SIG-M5 treated with dmso at 0.1 percent for 504 hours (cell line): ENCODE data around the gene ANG.
"Not testable (repeated sequence)": the region's sequence is repeated elsewhere in the genome, so short reads cannot be mapped to it uniquely, and the experiment has no call there.

ENCODE experiments used
- DNase-seq: peaks from one replicate; lab custom pipeline; 2025; ENCODE audit not compliant: unreplicated experiment; lab: John Stamatoyannopoulos, UW

ANG gene

DNA sequence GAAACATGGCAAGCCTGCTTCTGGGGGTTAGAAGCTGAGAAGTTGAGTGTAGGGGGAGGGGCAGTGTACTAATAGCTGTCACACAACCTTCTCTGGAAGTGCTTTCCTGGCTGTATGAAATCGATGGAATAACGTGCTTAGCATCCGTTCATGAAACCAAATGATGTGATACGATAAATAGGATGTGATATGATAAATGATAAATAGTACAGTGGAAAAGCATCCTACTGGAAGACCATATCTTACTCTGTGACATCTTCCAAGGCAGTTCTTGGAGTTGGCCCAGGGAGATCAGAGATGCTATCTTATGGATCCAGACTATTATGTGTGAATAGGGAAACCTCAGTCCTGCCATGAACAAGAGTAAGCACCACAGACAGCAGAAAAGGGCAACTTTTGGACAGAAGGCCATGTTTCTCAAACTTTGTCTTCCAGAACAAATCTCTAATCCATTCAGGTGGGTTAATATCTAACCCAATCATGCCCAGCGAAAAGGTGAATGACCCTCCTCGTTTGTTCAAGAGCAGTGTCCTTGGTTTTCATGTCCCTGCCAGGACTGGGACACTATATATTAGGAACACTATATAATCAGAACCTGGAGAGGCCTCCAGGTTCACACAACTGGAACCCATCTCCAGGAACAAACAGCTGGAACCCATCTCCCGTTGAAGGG is at the start of gene ANG:
Gene ANG, plus strand, starts transcription at position 598 of the 673 bp plus-strand sequence. CDS start 4,801 bp downstream, outside the sequence.
- no peak for DNase-seq

GRCh38 chr14:20641591-20641990 is 47.0 kb upstream of the ANG start, which contains the start of gene OR6S1:
TSS of gene OR6S1 (minus strand) at chr14:20641691. CDS start at chr14:20641691, 0 bp downstream.
- DNase-seq, result no peak

DNA sequence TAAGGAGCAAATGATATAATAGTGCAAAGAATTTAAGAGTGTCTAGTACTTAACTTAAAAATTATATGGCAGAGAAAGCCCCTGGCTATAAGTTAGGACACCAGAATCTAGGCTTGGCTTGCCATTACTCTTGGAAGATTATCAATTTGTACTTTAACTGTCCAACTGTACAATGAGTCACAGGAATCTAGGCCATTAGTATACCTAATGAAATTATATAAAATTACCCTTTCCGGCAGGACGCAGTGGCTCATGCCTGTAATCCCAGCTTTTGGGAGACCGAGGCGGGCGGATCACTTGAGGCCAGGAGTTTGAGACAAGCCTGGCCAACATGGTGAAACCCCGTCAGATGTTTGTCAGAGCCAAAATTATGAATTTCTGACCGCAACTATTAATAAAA is 46.4 kb upstream of the ANG start:
- DNase-seq, result no peak

DNA sequence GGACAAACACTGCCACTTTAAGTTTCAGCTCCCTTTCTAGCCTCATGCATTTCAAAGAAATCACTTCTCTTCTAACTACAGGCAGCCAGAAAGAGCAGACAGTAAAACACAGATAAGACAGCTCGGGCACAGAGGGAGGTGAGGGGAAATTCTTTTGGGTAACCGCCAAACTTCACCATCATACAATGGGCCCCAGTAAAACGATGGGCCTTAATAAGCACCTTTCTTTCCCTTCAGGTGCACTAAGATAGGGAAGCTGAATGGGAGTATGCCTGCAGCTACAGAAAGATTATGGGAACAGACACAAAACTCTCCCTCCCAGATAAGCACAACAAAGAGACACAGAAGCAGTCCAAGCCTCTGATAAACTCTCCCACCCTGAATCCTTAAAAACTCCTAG is 45.8 kb upstream of the ANG start:
- not testable (repeated sequence) for DNase-seq

DNA sequence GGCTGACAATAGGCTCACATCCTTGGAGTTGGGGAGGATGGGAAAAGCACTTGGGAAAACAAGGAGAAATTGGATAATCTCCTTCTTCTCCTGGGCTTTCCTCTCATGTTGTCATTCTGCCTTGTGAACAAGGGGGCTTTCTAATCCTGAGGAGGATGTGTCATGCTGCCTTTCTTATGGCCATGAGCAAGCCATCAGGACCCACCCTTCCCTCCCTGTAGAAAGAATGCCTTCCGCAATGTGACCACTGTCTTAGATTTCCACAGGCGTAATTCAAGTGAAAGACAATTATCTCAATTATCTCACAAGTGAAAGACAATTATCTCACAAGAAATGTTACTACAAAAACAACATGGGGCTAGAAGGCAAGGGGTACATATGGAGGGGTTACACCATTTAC is 44.0 kb upstream of the ANG start:
- DNase-seq, result no peak

DNA sequence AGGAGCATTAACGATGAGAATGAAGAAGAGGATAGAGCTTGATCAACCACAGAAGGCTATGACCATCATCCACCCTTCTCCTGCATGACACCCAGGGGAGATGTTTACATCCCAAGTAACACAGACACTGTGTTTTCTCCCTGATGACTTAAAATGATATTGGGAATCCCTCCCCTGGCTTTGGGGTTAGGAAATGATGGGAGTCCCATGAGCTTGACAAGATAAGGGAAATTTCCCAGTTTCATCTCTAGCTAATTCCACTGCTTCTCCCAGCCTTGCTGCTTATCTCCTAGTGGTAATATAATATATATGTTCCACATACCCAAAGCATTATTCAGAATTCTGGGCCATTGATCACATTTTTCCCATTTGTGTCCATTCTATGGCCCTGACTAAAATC is 43.1 kb upstream of the ANG start:
- DNase-seq, result no peak

DNA sequence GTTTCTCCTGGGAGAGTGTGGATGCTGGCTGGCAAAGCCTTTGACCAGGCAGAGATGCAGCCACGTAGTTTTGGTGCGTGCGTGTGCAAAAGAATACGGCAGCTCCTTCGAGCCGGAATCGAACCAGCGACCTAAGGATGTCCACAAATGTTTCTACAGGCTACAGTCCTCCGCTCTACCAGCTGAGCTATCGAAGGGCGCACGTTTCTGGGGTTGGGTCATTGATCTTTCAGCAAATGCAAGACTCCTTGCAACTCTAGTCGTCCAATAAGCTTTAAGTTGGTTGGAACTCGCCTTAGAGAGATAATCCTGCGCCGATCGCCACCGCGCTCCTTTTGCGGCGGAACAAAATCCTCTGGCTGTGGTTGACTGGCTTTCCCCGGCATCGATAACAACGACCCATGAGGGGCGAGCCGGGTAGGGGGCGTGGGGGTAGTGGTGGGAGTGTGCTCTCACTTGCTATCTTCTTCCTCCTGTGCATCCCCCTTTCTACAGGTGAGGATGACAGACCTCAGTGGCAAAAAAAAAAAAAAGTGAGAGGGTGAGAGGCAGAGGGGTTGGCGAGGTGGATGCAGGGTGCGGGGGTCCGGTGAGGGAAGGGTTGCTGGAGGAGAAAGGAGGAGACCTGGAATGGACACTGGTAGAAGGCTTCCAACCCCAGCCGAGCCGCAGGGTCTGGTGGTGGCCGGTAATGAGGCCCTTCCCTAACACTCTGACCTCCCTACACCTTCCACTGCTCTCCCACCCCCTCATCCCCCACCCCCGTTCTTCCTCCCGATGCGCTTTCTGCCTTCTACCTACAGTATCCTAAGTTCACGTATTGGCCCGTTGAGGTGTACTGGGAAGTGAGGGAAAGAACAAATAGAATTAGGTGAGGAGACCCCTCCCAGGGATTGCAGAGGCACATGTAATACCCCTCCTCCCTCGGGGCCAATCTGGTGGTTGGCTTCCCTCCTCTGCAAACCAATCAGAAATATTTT is 35.3 kb upstream of the ANG start:
- no peak for DNase-seq

GRCh38 chr14:20655851-20656250 is 32.7 kb upstream of the ANG start:
- no peak for DNase-seq

- no peak for DNase-seq
Measured at GRCh38 chr14:20656274-20656673, 32.3 kb upstream of the ANG start.

- DNase-seq, result peak; percentile 51
Measured at GRCh38 chr14:20657216-20658211, 31.1 kb upstream of the ANG start.

- no peak for DNase-seq
Measured at GRCh38 chr14:20658246-20658645, 30.3 kb upstream of the ANG start.

DNA sequence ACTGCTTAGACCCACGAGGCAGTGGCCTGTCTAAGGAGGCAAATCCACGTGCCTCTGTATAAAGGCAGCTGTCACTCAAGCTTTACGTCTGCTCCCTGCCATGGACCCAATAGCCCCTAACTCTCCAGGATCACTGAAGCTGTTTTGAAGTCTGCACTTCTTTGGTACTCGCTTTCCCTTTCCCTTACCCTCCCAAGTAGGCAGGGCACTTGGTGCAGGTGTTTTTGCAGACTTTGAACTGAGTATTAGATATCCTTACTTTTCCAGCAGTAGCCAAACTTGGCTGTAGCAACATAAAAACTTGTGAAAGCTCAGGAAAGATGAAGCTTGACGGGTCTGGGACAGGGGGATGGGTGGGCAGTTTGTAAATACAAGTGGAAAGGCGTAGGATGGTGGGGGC is 29.2 kb upstream of the ANG start:
- DNase-seq, result no peak

- no peak for DNase-seq
Measured at GRCh38 chr14:20659813-20660395, 28.7 kb upstream of the ANG start.

DNA sequence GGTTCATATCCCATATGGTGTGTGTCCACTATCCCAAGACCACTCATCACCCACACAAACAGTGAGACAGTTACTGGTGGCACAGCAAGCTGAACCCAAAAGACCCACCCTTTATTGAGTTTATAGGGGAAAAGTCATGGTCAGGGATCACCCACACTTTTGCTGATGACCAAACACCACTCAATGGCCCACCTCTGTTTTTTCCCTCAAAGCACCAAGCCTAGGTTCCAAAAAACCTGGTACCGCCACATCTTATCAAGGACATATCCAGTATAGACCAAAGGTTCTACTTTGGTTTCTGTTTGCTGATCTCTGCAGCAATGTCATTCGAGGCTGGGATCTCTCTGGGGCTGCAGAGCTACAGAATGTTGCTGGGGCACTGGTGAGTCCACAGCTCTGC is 27.4 kb upstream of the ANG start:
- DNase-seq, result no peak

DNA sequence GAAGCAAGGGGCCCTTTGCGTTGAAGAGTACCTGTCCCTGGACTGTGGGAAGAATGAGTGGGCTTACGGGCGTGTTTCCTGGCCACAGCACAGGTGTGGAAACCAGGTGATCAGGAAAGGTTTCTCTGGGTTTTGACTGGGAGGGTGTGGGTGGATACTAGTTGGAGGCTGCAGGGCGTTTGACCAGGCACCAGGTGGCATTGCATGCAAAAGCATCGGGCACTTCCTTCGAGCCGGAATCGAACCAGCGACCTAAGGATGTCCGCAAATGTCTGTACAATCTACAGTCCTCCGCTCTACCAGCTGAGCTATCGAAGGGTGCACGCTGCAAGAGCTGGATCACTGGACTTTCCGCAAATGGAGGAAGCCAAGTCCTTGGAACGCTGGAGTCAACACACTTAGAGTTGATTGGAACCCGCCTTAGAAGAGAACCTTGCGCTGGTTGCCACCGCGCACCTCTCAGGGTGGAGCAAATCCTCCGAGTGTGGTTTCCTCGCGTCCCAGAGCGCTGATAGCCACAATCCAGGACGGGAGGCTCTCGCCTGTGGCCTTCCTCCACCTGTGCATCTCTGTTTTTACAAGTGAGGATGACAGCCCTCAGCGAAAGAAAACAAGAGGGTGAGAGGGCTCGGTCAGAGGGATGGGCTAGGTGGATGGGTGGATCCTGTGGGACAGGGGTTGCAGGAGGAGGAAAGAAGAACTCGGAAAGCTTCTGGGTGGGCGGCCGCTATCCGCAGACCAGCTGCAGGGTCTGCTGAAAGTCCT is 25.4 kb upstream of the ANG start:
- peak; percentile 62 for DNase-seq

DNA sequence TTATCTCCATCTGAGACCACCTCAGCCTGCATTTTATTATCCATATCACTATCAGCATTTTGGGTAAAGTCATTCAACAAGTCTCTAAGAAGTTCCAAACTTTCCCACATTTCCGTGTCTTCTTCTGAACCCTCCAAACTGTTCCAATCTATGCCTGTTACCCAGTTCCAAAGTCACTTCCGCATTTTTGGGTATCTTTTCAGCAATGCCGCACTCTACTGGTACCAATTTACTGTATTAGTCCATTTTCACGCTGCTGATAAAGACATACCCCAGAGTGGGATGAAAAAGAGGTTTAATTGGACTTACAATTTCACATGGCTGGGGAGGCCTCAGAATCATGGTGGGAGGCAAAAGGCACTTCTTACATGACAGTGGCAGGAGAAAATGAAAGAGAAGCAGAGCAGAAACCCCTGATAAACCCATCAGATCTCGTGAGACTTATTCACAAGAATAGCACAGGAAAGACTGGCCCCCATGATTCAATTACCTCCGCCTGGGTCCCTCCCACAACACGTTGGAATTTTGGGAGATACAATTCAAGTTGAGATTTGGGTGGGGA is 22.1 kb upstream of the ANG start:
- not testable (repeated sequence) for DNase-seq

DNA sequence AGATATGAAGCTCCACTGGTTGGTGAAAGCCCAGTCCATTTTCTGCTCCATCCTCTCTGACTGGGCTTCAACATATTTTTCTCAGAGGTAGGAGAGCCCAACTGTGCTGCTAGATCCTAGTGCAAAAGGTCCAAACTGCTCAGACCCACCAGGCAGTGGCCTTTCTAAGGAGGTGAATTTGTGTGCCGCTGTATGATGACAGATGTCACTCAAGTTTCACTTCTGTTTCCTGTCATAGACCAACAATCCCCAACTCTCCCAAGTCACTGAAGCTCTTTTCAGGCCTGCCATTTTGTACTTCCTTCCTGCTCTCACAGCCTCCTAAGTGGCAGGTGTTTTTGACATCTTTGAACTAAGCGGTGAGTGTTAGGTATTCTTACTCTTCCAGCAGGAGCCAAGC is 20.6 kb upstream of the ANG start:
- no peak for DNase-seq

DNA sequence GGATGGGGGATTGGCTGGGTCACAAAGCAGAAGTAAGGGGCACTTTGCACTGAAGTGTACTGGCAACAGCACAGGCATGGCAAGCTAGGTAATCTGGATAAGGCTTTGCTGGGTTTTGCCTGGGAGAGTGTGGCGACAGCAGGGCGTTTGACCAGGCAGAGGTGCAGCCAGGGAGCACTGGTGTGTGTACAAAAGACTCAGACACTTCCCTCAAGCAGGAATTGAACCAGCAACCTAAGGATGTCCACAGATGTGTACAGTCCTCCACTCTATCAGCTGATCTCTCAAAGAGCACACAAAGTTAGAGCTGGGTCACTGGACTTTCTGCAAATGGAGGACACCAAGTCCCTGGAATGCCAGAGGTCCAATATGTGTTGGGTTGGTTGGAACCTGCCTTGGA is 19.6 kb upstream of the ANG start:
- no peak for DNase-seq

DNA sequence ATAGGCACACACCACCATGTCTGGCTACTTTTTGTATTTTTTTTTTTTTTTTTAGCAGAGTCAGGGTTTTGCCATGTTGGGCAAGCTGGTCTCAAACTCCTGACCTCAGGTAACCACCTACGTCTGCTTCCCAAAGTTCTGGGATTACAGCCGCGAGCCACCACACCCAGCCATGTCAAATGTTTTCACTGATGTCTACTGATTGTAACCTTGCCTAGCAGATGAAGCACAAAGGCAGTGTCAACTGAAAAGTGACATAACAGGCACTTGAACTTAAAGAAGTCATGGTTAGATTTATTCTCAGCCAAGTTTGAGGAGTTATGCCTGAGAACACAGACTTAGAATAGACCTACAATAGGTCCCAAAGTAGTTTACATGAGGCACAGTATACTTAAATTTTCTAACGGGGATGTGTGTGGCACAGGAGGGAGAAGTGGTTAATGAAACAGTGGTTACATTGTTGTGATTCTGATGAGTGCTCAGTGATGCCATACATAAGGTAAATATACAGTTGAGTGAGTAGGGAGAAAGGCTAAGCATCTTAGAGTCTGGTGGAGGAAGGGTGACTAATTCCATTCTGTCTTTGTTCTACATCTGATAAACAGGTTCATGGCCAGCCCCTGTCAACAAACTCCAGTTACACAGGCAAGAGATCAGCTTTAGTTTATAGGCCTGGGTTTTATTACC is 16.8 kb upstream of the ANG start:
- DNase-seq, result peak; percentile 70
